Stimulated activated naive CD8-positive, alpha-beta T cell treated with anti-CD3 and anti-CD28 coated beads, Interleukin-15, Interleukin-2, amounts not matched to agents 100 U/mL and 50 U/mL, for 24 hours (primary cell): ENCODE results near the gene ZGPAT.
A peak's percentile ranks its signal among the peaks of the same experiment; 100 is the strongest.

Experiments used
- ATAC-seq: fragments of 150-1000 bp; cut with Tn5 transposase; one replicate; pipeline ENCODE4 v1.10.0; 2021
- DNase-seq: peaks from one replicate; pipeline ENCODE4 v3.0.0; 2021

The ZGPAT gene

DNA sequence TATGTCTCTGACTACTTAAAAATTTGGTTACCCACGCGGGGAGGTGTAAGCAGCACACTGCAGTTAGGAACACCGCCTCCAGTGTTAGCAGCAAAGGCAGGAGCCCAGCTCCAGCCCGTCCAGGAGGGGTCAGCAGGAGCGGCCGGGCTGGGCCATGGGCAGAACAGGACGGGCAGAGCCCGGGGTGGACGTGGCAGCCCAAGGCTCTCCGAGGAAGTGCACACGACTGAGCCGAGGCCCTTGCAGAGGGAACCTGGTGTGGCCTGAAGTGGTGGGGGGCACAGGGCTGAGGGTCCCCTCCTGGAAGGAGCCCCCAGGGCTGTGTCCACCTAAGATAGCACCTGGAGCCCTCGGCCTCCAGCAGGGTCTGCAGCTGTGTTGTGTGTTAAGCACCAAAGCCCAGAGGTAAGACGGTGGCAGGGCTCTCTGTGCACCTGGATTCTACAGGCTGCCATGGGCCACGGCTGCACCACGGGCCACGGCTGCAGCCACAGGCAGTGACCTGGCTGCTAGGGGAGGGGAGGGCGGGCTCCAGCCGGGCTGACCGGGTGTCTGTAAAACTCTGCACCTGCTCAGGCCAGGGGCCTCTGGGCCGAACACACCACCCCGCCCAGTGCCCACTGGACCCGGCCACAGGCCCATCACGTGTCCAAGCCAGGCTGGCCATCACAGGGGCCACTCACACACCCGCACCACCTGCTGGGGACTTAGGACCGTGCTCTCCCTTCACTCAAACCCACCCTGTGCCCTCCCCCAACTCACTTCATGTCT, 38.3 kb downstream of the ZGPAT start:
- DNase-seq, result no peak
- no peak for ATAC-seq

DNA sequence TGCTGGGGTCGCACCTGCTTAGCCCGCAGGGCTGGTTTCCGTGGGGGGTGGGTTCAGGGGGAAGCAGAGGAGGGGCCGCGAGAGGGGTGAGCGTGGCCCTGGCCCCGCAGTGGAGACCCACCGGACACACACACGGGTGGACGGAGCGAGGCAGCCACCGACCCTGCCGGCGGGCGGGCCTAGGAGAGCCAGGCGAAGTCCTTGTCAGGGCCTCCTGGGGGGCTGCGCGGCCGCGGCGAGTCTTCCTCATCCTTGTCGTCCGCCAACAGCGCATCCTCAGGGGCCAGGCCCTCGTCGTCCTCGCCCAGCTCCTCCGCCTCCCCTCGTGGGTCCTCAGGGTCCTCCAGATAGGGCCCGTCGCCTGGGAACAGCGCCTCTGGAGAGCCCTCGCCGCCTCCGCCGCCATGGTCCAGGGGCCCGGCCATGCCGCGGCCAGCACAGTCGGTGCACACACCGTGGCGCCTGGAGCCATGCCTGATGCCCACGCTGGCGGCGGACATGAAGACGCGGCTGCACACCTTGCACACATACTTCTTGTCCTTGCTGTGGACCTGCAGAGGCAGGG, 39.0 kb downstream of the ZGPAT start:
- DNase-seq, result no peak
- no peak for ATAC-seq

DNA sequence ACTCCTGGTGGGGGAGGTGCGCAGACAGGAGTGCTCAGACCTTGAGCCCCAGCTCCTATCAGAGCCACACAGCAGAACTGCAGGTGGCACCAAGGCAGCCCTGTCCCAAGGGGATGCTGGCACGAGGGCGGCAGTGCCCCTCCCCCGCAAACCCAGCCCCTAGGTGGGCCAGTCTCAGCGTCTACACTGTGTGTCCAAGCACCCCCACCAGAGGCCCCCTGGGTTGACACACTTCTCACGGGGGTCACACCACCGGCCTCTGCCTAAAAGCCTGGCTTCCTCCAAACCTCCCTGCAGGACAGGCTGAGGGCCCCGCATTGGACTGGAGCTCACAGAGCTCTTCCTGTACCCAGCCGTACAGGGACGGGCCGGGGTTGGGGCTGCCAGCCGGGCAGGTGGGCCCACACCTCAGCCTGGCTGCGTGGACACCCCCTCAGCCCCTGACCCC, 39.8 kb downstream of the ZGPAT start:
- no peak for ATAC-seq

DNA sequence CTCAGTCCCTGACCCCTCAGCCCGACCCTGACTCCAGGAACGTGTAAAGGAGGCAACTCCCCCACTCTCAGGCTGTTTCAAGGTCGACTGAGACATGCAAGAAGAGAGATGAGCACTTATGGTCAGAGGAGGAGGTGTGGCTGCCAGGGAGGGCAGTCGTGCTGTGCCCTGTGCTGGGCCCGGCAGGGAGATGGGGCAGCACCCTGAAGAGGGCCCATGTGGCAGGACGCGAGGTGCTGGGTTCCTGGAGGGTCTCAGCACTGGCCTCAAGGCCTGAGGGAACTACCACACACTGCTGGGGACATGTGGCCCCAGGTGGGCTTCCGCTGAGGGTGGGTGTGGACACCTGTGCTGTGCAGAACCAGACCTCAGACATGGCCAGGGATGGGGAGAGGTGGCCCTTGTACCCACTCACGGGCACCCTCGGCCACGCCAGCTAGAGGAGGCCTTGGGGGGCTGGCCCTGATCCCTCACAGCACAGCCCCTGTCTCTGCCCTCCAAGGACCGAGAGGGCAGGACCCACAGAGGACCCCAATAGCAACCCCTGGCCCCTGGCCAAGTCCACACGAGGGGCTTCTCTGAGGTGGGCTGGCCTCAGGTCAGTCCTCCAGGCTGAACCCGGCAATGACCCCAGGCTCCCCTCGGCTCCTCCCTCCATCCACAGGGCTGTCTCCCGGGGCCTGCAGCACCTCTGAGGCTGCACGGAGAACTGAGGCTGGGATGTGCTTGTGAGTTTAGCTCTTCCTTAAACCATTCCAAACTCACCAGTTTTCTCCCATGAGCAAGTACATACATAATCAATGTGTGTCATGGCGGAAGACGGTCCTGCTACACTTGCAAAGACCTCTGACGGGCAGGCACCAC, 40.5 kb downstream of the ZGPAT start:
- DNase-seq (no peak), ATAC-seq (no peak)

More for the DNA sequence above, 39.8 kb downstream of the ZGPAT start:
- DNase-seq, result no peak

DNA sequence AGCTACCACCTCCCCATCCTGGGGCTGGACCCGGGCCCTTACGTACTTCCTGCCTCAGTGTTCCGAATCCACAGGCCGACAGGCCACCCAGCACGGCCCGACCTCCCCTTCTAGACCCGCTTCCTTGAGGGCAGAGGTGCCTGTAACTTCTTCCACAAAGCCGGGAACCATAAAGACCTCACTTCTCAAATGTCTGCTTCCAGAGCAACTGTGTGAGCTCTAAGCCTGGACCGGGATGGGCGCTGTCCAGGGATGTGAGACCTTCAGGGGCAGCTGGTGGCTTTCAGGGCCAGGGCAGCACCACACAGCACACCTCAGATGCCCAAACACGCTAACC, 41.1 kb downstream of the ZGPAT start:
- no peak for ATAC-seq
- no peak for DNase-seq

DNA sequence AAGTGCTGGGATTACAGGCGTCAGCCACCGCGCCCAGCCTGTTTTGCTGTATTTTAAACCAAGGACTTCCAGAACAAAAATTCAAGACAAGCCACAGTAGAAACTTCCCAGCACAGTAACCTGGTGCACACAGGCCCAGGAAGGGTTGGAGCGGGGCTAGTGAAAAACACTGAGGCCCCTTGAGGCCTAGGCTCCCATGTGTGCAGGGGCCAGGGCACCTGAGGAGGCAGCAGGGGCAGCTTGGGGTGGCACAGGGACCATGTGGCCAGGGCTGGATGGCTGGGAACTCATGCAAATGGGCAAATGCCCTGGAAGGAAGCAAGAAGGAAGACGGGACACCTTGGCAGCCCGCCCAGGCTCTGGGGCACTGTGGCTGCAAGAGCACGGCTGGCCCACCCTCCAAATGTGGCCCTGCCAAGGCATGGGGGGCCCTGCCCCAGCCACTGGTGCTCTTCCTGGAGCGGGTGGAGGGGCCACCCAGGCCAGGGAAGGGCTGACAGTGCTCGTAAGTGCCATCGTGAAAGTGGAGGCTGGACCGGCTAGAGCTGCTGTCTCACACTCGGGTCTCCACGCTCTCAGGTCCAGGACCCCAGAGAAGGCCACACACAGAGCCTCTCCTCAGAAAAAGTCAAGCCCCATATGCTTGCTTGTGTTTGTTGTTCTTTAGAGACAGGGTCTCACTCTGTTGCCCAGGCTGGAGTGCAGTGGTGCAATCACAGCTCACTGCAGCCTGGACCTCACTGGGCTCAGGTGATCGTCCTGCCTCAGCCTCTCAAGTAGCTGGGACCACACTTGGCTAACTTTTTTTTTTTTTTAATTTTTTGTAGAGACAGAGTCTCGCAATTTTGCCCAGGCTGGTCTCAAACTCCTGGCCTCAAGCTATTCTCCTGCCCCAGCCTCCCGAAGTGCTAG, 42.0 kb downstream of the ZGPAT start:
- DNase-seq, result no peak

DNA sequence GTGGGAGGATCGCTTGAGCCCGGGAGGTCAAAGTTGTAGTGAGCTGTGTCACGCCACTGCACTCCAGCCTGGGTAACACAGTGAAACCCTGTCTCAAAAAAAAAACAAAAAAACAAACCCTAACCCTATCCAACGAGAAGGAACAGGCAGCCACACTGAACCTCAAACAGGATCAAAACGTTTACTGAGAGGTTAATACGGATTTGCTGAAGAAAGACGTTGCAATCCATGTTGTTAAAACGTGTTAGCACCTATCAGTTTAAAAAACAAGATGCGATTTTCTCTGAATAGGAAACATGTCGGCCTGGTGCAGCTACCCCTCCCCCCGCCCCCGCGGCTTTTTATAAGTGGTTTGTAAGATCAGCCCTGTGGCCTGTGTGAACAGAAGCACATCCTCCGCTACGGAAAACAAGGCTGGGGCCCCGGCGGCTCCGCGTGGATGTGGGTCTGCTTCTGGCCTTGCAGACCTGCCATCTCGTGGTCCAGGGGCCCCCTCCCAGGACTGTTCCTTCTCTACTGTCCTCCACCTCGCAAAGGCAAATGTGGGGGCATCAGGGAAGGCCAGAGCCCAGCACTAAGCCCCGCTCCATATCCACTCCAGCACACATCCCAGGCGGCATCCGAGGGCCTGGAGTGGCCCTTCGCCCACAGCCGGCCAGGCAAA, 43.1 kb downstream of the ZGPAT start:
- ATAC-seq, result peak; percentile 74

More for the DNA sequence above, 42.0 kb downstream of the ZGPAT start:
- ATAC-seq, result no peak

DNA sequence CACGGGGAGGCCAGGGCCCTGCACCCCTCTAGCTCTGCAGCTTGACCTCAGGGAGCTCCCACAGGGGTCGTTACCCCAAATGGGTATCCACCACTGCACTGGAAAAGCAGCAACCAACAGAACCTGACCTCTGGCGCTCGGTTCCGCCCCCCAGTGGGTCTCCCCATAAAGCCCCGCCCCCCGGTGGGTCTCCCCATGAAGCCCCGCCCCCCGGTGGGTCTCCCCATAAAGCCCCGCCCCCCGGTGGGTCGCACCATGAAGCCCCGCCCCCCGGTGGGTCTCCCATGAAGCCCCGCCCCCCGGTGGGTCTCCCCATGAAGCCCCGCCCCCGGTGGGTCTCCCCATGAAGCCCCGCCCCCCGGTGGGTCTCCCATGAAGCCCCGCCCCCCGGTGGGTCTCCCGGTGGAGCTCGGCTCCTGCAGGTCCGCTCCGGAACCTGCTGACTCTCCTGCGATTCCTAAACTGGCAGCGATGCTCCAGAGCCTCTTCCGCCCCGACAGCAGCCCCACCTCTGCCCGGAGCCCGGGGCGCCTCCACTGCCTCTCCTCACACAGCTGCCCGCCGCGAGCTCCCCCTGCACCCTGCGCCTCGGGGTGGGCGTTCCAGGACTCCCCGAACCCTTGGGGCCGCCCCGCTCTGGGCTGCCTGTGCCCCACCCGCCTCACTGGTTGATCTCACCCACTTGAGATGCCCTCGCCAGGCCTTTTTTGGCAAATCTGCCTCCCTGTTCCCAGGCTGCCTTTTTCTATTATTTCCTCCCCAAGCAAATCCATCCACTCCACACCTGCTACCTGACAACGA, 43.8 kb downstream of the ZGPAT start:
- no peak for ATAC-seq
- peak; percentile 43 for DNase-seq

More for the DNA sequence above, 43.1 kb downstream of the ZGPAT start:
- DNase-seq, result peak; percentile 68

DNA sequence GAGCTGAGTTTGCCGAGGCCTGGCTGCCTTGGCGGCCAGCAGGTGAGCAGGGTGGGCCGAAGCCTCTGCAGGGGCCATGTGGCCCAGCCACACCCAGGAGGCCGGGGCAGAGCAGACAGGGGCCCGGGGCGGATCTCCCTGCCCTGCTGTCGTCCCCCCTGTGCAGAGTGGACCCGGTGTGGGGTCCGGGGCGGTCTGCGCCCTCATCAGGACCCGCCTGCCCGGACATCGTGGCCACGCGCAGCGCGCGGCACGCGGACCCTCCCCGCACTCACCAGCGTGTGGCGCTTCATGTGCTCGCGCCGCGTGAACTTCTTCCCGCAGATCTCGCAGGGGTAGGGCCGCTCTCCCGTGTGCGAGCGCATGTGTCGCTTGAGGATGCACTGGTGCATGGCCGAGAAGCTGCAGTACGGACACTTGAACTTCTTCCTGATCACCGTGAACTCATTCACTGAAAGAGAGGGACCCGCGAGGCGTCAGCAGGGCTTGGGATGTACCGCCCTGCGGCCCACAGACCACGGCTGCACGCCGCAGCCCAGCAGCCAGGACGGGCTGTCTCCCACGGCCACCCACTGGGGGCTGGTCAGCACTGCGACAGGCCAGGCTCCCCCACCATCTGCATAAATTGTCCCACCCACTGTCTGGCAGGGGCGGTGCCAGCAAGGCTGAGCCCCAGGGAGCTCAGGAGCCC, 44.7 kb downstream of the ZGPAT start:
- no peak for ATAC-seq
- DNase-seq, result no peak

DNA sequence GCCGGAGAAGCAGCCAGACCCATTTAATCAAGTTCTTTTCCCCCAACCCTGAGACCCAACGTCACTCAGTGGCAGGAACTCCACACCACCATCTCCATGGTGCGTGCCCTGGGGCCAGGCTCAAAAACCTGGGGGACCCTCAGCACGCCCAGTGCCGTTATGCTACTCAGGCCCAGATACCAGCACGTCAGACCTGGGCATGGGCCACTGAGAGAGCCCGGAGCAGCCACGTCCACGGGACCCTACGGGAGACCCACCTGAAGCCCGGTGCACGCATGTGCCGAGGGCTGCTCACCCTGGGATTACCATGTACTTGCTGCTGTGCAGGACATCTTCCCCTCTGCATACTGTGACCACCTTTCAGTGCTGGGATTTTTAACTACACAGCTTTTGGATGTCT, 45.5 kb downstream of the ZGPAT start:
- DNase-seq, result no peak
- ATAC-seq, result no peak

DNA sequence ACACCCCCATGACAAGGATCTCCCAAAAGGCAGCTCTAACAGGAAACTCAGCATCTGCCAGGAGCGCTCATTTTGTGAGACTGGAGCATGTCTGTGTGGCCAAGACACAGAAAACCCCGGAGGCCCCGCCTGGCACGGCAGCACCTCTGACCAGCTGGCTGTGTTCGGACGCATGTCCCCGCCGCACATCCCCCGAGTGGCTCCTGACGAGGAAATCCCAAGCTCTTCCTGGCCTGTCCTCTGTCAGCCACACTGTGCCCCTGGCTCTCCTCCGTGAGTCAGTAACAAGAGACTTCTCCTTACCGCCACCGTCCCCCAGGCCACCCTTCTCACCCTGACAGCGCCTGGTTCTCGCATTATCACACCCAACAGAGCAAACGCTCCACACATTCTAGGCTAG, 46.2 kb downstream of the ZGPAT start:
- ATAC-seq (no peak), DNase-seq (no peak)

DNA sequence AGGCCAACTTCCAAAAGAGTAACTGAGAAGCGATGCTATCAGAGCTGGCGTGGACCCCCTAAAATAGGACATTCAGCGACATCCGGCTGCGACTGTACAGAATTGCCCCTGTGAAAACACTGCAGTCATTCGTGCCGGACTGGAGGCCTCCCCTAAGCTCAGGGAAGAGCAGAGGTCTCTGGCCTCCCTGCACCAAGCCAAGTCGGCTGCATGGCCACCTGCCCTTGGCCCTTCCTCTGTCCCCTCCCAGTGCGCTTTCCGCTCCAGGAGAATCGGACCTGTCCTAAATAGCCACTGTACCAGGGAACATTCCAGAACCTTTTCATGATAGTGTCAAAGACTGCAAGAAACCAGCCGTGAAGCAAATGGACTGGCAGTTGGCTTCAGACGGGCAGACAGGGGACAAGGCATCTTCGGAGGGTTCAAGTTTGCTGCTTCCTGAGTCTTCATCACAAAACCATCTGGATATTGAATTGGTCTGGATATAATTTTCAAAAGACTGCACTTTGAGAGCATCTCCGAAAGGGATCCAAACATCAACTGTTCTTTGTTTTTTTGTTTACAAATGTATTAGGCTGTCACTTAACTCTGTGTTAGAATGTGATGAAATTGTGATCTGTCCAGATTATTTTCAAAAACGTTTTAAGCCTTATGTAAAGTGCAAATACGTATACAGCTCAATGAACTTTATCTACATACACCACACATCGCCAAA, 48.3 kb downstream of the ZGPAT start:
- ATAC-seq, result no peak
- no peak for DNase-seq

DNA sequence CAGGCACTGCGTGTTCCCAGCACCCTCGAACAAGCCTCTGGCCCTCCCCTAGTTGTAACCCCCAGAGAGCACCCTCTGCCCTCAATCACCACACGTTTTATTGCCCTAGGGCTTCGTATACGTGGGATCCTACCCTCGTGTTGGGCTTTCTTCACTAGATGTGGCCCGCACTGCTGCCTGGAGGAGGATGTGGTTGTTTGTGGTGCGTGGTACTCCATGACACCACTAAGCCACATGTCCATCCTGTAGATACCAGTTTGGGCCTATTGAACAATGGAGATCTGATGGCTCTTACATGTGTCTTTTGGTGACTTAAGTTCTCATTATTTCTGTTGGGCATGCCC, 48.8 kb downstream of the ZGPAT start:
- ATAC-seq (no peak), DNase-seq (no peak)

DNA sequence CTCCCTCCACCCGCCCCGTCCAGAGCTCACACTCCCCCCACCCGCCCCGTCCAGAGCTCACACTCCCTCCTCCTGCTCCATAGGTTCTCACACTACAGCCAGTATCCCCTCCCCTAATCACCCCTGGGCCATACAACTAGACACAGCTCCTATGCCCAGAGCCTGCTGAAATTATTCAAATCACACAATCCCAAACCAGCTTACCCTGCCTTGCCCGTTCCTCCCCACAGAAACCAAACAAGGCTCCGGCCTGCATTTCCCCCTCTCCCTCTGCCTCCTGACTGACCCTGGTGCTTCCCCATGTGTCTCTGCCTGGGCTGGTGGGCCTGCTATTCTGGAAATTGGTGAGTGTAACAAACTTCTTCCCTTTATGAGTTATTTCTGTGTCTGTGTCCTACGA, 50.3 kb downstream of the ZGPAT start:
- DNase-seq (no peak), ATAC-seq (no peak)

DNA sequence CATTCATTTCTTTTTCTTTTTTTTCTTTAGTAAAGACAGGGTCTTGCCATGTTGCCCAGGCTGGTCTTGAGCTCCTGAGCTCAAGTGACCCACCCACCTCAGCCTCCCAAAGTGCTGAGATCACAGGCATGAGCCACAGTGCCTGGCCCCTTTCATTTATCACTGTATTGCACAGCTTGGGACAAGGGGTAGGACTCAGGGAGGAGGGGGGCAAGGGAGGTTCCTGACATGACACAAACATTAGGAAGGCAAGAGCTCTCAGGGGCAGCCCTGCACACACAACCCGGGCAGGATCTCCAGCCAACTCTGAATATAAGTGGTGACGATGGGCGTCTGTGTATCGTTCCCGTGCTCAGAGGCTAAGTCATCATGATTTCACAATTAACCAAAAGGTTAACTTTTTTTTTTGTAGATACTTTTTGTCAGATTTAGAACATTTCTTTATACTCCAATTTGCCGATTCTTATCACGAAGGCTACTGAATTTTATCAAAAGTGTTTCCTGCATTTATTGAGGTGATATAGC, 51.6 kb downstream of the ZGPAT start:
- DNase-seq (no peak), ATAC-seq (no peak)

DNA sequence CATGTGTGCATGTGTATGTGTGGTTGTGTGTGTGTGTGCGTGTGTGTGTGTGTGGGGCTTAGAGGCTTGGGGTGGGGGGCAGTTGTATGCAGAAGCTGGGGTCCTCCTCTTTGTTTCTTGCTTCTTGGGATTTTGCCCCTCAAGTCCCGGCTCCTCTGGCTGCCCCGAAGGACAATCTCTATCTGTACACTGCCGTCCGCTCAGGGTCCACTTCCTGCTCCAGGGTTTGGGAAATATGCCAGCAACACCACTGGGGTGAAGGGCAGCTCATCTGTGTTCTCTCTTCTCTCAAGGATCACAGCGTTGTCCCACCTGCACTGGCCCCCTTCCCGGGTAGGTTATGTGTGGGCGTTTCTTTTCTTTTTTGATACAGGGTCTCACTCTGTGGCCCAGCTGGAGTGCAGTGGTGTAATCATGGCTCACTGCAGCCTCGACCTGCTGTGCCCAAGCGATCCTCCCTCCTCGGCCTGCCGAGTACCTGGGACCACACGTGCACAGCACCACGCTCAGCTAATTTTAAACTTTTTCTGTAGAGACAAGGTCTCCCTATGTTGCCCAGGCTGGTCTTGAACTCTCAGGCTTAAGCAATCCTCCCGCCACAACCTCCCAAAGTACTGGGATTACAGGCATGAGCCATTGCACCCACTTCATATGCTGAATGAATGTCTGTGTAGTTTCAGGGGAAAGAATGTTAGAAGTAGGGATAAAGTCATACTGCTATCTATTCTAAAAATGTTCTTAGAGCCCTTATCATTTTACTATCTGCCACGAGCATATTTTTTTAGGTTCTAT, 57.4 kb downstream of the ZGPAT start:
- DNase-seq, result no peak
- no peak for ATAC-seq

DNA sequence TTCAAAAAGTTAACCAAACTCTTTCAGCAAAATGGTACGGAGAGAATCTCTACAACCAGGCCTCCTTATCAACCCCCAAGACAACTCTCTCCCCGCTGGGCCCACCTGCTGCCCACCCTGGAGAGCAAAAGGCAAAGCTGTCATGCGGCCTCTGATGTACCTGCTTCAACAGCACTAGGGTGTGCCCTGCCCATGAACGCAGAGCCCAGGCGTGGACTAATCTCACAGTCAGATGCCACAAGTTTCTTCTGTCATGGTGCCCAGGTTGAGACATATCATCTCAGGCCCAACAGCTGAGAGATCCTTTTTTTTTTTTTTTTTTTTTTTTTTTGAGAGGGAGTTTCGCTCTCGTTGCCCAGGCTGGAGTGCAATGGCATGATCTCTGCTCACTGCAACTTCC, 58.1 kb downstream of the ZGPAT start:
- no peak for ATAC-seq

DNA sequence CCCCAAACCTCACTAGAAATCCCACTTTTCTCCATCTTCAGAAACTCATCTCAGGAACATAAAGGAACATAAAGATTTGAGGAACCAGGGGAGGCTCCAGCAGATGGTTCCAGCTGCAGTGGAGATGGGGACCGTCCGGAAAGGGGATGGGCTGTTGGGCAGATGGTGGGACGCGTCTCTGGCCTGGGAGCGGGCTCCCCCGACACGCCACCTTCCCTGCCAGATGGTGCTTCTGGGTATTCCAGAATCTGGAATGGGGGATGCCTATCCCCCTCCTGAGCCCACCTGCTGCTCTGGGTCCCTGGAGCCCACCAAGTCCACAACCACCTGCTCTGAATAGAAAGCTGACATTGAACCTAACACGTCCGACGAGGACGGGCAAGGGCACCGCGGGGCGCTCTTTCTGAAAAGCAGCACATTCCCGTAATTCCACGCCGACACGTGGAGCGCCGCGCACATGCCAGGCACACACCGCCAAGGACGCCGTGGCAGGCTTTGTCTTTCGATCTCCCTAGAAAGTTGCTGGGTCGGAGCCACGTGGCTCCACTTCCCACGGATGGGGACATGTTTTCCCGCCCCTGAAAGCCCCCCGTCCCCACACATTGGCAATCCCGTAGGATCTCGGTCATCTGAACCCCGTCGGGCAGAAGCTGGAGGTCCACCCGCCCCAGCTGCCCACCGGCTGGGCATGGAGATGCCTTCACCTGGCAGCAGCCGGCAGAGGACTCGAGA, 59.0 kb downstream of the ZGPAT start:
- ATAC-seq, result no peak
- DNase-seq, result no peak

More for the DNA sequence above, 58.1 kb downstream of the ZGPAT start:
- DNase-seq, result no peak
